HepG2 (cell line): ENCODE measurements around the gene CCNI2. TPM values are rescaled to one million over a fixed set of nuclear protein-coding genes. Genes with fewer than 3 reads are reported as not detected.

ENCODE experiments used
- FOXA1 ChIP-seq, 2 experiments: fragments of 450-650 bp in 1 of 2; sonication (generic) in 1 of 2; formaldehyde crosslinking in 1 of 2; IDR thresholded peaks; 2 replicates each; pipeline versions ENCODE4 v1.4.0 to v1.6.1; 2016 to 2020; ENCODE audit warnings: missing genetic modification reagents in 1 of 2
- GTF2F1 ChIP-seq: fragments of 150-350 bp; IDR thresholded peaks from 2 replicates; pipeline ENCODE4 v1.6.1; 2014; ENCODE audit warnings: low read length
- HNF4A ChIP-seq: sonication (generic); formaldehyde crosslinking; IDR thresholded peaks from 2 replicates; pipeline ENCODE4 v1.4.0; 2020; ENCODE audit warnings: missing genetic modification reagents
- HNF4G ChIP-seq, 2 experiments: sonication (generic) in 1 of 2; formaldehyde crosslinking in 1 of 2; IDR thresholded peaks; 2 replicates each; pipeline versions ENCODE4 v1.4.0 to v1.6.1; 2011 to 2020; ENCODE audit warnings: borderline replicate concordance in 2 of 2, low read depth in 2 of 2, mild to moderate bottlenecking in 2 of 2, low read length in 1 of 2, missing genetic modification reagents in 1 of 2, moderate library complexity in 1 of 2
- HOMEZ ChIP-seq: IDR thresholded peaks from 2 replicates; pipeline ENCODE4 v1.6.1; 2016; ENCODE audit warnings: low read depth
- KLF6 ChIP-seq: IDR thresholded peaks from 2 replicates; pipeline ENCODE4 v1.8.0; 2016; ENCODE audit warnings: missing biosample characterization, missing genetic modification reagents
- MEF2D ChIP-seq: sonication (generic); formaldehyde crosslinking; IDR thresholded peaks from 2 replicates; pipeline ENCODE4 v1.5.1; 2020; ENCODE audit warnings: mild to moderate bottlenecking, missing genetic modification reagents
- MTA1 ChIP-seq: sonication (generic); formaldehyde crosslinking; IDR thresholded peaks from 2 replicates; pipeline ENCODE4 v1.4.0; 2020; ENCODE audit warnings: missing genetic modification reagents, mild to moderate bottlenecking, borderline replicate concordance
- NR2F6 ChIP-seq, 2 experiments: IDR thresholded peaks; 2 replicates each; pipeline ENCODE4 v1.6.1; 2016; ENCODE audit warnings: antibody characterized with exemption in 1 of 2, mild to moderate bottlenecking in 1 of 2
- PITX1 ChIP-seq: sonication (generic); formaldehyde crosslinking; IDR thresholded peaks from 2 replicates; pipeline ENCODE4 v1.5.1; 2020; ENCODE audit warnings: mild to moderate bottlenecking, missing genetic modification reagents
- PPARG ChIP-seq: conservative IDR thresholded peaks from 2 replicates; pipeline ENCODE4 v1.6.1; 2016; ENCODE audit warnings: missing biosample characterization, missing genetic modification reagents
- RARA ChIP-seq: IDR thresholded peaks from 2 replicates; pipeline ENCODE4 v1.6.1; 2016; ENCODE audit warnings: missing genetic modification reagents, missing compliant biosample characterization
- SETDB1 ChIP-seq: sonication (generic); formaldehyde crosslinking; IDR thresholded peaks from 2 replicates; pipeline ENCODE4 v1.5.1; 2020; ENCODE audit warnings: missing genetic modification reagents, mild to moderate bottlenecking, borderline replicate concordance
- SKI ChIP-seq: fragments of 450-650 bp; IDR thresholded peaks from one replicate; pipeline ENCODE4 v1.6.1; 2018; ENCODE audit warnings: mild to moderate bottlenecking; ENCODE audit not compliant: partially characterized antibody
- ZFP90 ChIP-seq: sonication (generic); formaldehyde crosslinking; IDR thresholded peaks from 2 replicates; pipeline ENCODE4 v1.8.0; 2022; ENCODE audit warnings: missing genetic modification reagents, mild to moderate bottlenecking, inconsistent platforms, borderline replicate concordance
- ZFY ChIP-seq: sonication (generic); formaldehyde crosslinking; IDR thresholded peaks from 2 replicates; pipeline ENCODE4 v1.4.0; 2020; ENCODE audit warnings: missing genetic modification reagents
- ZNF143 ChIP-seq: sonication (generic); formaldehyde crosslinking; IDR thresholded peaks from 2 replicates; pipeline ENCODE4 v1.4.0; 2020; ENCODE audit warnings: missing genetic modification reagents
- ZNF263 ChIP-seq: sonication (generic); formaldehyde crosslinking; IDR thresholded peaks from 2 replicates; pipeline ENCODE4 v1.4.0; 2020; ENCODE audit warnings: missing genetic modification reagents
- ZNF549 ChIP-seq: sonication (generic); formaldehyde crosslinking; IDR thresholded peaks from 2 replicates; pipeline ENCODE4 v1.5.0; 2020; ENCODE audit warnings: missing genetic modification reagents
- ZNF556 ChIP-seq: sonication (generic); formaldehyde crosslinking; IDR thresholded peaks from 2 replicates; pipeline ENCODE4 v1.4.0; 2020; ENCODE audit warnings: mild to moderate bottlenecking, missing genetic modification reagents, borderline replicate concordance
- ZNF574 ChIP-seq: sonication (generic); formaldehyde crosslinking; IDR thresholded peaks from 2 replicates; pipeline ENCODE4 v1.4.0; 2020; ENCODE audit warnings: missing genetic modification reagents
- ZNF850 ChIP-seq: sonication (generic); formaldehyde crosslinking; conservative IDR thresholded peaks from 2 replicates; pipeline ENCODE4 v1.9.0; 2021; ENCODE audit warnings: mild to moderate bottlenecking, missing genetic modification reagents
- polyA plus RNA-seq, 8 experiments: library from polyadenylated mRNA; depleted of rRNA in 3 of 8; stranded (reverse) in 7 of 8; unstranded in 1 of 8; fragments of >200 nt; fragmentation: Illumina TruSeq in 4 of 8; extraction: Trizol in 4 of 8; gene quantifications; 2 replicates each; pipeline versions ENCODE4 v1.2.1 to v1.2.3, GENCODE V29; 2011 to 2016; ENCODE audit warnings: low read depth in 4 of 8, missing spikeins in 1 of 8, mixed read lengths in 1 of 8; ENCODE audit not compliant: insufficient read depth in 1 of 8
- total RNA-seq, 5 experiments: library from RNA; depleted of rRNA; stranded (reverse); fragments of >200 nt; fragmentation: Illumina TruSeq; extraction: Trizol; gene quantifications; 2 replicates each; pipeline ENCODE4 v1.2.3, GENCODE V29; 2016; ENCODE audit warnings: low read depth in 1 of 5
- TF ChIP-seq, protein P1 (sequence below): IDR thresholded peaks from 2 replicates; pipeline ENCODE4 v1.4.0; 2020; ENCODE audit warnings: mild to moderate bottlenecking, missing genetic modification reagents

The CCNI2 gene
- total and polyA plus RNA-seq, 2 of the 13 experiments (the other 11 are each of a cell fraction or from before 2014, with no cell fraction given): not detected

DNA sequence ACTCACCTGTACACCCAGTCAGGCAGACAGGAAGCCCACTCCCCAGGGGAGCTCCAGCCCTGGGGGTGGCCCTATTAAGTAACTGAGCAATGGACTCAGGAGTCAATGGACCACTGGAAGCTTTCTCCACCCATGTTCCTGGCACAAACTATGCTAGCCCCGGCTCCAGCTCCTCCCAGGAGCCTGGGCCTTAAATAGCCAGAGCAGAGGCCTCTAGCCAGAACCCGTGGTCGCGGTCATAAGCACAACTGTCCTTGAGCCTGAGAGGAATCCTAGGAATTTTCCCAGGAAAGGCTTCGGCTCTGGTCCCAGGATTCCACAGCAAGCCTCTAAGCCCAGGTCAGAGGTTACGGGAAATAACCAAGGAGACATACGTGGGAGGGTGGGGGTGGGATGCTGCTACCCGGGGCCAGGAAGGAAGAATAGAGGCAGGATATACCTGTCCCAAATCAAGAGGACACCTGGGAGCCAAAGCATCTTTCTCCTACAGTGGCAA is 24.3 kb downstream of the CCNI2 start (continued):
- TF ChIP-seq ZNF574 (CRISPR knock-in tag) (peak; percentile 21; the same call in 1 of the 2 replicates), ZNF549 (CRISPR knock-in tag) (no peak), KLF6 (CRISPR knock-in tag) (no peak), HNF4A (CRISPR knock-in tag) (peak; percentile 35; the same call in 1 of the 2 replicates), HOMEZ (CRISPR knock-in tag) (0 out of 2 replicates have a peak, but pooled peaks have one; percentile 42), ZNF143 (peak; percentile 74), NR2F6 (IDR thresholded peaks at IDR 0.05) (peak; percentile 80), NR2F6 (CRISPR knock-in tag; IDR thresholded peaks at IDR 0.05) (peak; percentile 75), MTA1 (CRISPR knock-in tag) (no peak), ZNF556 (CRISPR knock-in tag) (no peak), MEF2D (CRISPR knock-in tag) (0 out of 2 replicates have a peak, but pooled peaks have one; percentile 25), ZFY (CRISPR knock-in tag) (peak; percentile 39; the same call in 1 of the 2 replicates), PITX1 (CRISPR knock-in tag) (peak; percentile 37; the same call in 1 of the 2 replicates), SETDB1 (CRISPR knock-in tag) (no peak), GTF2F1 (no peak), RARA (peak; percentile 34; the same call in 1 of the 2 replicates), HNF4G (IDR thresholded peaks at IDR 0.05; ENCODE audit: borderline replicate concordance, low read depth, low read length) (peak; percentile 10; the same call in 1 of the 2 replicates), HNF4G (CRISPR knock-in tag; IDR thresholded peaks at IDR 0.05; ENCODE audit: borderline replicate concordance, low read depth) (no peak), ZNF263 (CRISPR knock-in tag) (0 out of 2 replicates have a peak, but pooled peaks have one; percentile 25), SKI (no peak), ZFP90 (0 out of 2 replicates have a peak, but pooled peaks have one; percentile 62), PPARG (CRISPR knock-in tag) (0 out of 2 replicates have a peak, but pooled peaks have one; percentile 19), FOXA1 (IDR thresholded peaks at IDR 0.05) (no peak), FOXA1 (CRISPR knock-in tag; IDR thresholded peaks at IDR 0.05) (no peak), ZNF850 (CRISPR knock-in tag) (no peak)
- TF ChIP-seq, protein P1, sequence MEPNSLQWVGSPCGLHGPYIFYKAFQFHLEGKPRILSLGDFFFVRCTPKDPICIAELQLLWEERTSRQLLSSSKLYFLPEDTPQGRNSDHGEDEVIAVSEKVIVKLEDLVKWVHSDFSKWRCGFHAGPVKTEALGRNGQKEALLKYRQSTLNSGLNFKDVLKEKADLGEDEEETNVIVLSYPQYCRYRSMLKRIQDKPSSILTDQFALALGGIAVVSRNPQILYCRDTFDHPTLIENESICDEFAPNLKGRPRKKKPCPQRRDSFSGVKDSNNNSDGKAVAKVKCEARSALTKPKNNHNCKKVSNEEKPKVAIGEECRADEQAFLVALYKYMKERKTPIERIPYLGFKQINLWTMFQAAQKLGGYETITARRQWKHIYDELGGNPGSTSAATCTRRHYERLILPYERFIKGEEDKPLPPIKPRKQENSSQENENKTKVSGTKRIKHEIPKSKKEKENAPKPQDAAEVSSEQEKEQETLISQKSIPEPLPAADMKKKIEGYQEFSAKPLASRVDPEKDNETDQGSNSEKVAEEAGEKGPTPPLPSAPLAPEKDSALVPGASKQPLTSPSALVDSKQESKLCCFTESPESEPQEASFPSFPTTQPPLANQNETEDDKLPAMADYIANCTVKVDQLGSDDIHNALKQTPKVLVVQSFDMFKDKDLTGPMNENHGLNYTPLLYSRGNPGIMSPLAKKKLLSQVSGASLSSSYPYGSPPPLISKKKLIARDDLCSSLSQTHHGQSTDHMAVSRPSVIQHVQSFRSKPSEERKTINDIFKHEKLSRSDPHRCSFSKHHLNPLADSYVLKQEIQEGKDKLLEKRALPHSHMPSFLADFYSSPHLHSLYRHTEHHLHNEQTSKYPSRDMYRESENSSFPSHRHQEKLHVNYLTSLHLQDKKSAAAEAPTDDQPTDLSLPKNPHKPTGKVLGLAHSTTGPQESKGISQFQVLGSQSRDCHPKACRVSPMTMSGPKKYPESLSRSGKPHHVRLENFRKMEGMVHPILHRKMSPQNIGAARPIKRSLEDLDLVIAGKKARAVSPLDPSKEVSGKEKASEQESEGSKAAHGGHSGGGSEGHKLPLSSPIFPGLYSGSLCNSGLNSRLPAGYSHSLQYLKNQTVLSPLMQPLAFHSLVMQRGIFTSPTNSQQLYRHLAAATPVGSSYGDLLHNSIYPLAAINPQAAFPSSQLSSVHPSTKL (CRISPR knock-in tag): peak; percentile 30; the same call in 1 of the 2 replicates
